Erythroblast (primary cell): ENCODE measurements around the gene PARD3.

Source experiments
- DNase-seq, 2 experiments: peaks; one replicate each; lab custom pipeline; 2025; lab: John Stamatoyannopoulos, UW
- GATA1 ChIP-seq: IDR thresholded peaks from 2 replicates; pipeline ENCODE4 v1.6.1; 2011; ENCODE audit warnings: low read depth, mild to moderate bottlenecking, control low read depth, low read length, moderate library complexity
- POLR2A ChIP-seq: IDR thresholded peaks from 2 replicates; pipeline ENCODE4 v1.6.1; 2011; ENCODE audit warnings: mild to moderate bottlenecking, low read length

The PARD3 gene

GRCh38 chr10:34092891-34093290 lies 722.2 kb downstream of the PARD3 start:
- no peak for TF ChIP-seq GATA1
- no peak for TF ChIP-seq POLR2A

GRCh38 chr10:34091635-34092195 lies 723.4 kb downstream of the PARD3 start:
- no peak for DNase-seq
- TF ChIP-seq POLR2A (no peak), GATA1 (no peak)

More at GRCh38 chr10:34092891-34093290, 722.2 kb downstream of the PARD3 start:
- no peak for DNase-seq

GRCh38 chr10:34089253-34089652 lies 725.8 kb downstream of the PARD3 start:
- no peak for DNase-seq
- TF ChIP-seq POLR2A = no peak
- no peak for TF ChIP-seq GATA1

- DNase-seq = no peak
- TF ChIP-seq GATA1 = no peak
- no peak for TF ChIP-seq POLR2A
These were observed 726.8 kb downstream of the PARD3 start for GRCh38 chr10:34088208-34088794.

- TF ChIP-seq POLR2A (no peak), GATA1 (no peak)
- no peak for DNase-seq
These were observed 728.0 kb downstream of the PARD3 start for GRCh38 chr10:34087095-34087418.

- TF ChIP-seq GATA1 (no peak), POLR2A (no peak)
- no peak for DNase-seq
These were observed 731.5 kb downstream of the PARD3 start for GRCh38 chr10:34083567-34083966.

- TF ChIP-seq POLR2A (no peak), GATA1 (no peak)
- DNase-seq = no peak
These were observed 733.1 kb downstream of the PARD3 start for GRCh38 chr10:34081948-34082347.

- no peak for TF ChIP-seq POLR2A
- TF ChIP-seq GATA1 = no peak
- no peak for DNase-seq
These were observed 733.8 kb downstream of the PARD3 start for GRCh38 chr10:34081347-34081743.

- DNase-seq = no peak
- TF ChIP-seq POLR2A (no peak), GATA1 (no peak)
These were observed 734.4 kb downstream of the PARD3 start for GRCh38 chr10:34080485-34081346.

GRCh38 chr10:34079702-34080484 lies 735.2 kb downstream of the PARD3 start:
- TF ChIP-seq POLR2A (no peak), GATA1 (no peak)
- DNase-seq = no peak

GRCh38 chr10:34078745-34079470 lies 736.2 kb downstream of the PARD3 start:
- TF ChIP-seq POLR2A (no peak), GATA1 (no peak)
- DNase-seq = no peak

- TF ChIP-seq POLR2A (no peak), GATA1 (no peak)
- no peak for DNase-seq
These were observed 736.9 kb downstream of the PARD3 start for GRCh38 chr10:34078017-34078744.

GRCh38 chr10:34076443-34076842 lies 738.7 kb downstream of the PARD3 start:
- TF ChIP-seq POLR2A (no peak), GATA1 (no peak)
- no peak for DNase-seq
